HEK293 (cell line): Measurements from ENCODE around the gene ARMC2.

ENCODE experiments used
- ZNF239 ChIP-seq: fragments of 450-650 bp; formaldehyde crosslinking; IDR thresholded peaks from 2 replicates; pipeline ENCODE4 v1.5.1; 2016; ENCODE audit warnings: missing biosample characterization, missing genetic modification characterization
- ZNF561 ChIP-seq: fragments of 450-650 bp; IDR thresholded peaks from 2 replicates; pipeline ENCODE4 v1.5.1; 2018; ENCODE audit warnings: missing biosample characterization, missing genetic modification characterization, borderline replicate concordance
- ZNF654 ChIP-seq: fragments of 450-650 bp; formaldehyde crosslinking; IDR thresholded peaks from 2 replicates; pipeline ENCODE4 v1.5.1; 2016; ENCODE audit warnings: low read depth, missing biosample characterization, missing genetic modification characterization
- TF ChIP-seq, protein P1 (sequence below): fragments of 450-650 bp; formaldehyde crosslinking; IDR thresholded peaks from 2 replicates; pipeline ENCODE4 v1.5.1; 2016; ENCODE audit warnings: missing biosample characterization, missing genetic modification characterization
- TF ChIP-seq, protein P2 (sequence below): fragments of 450-650 bp; formaldehyde crosslinking; IDR thresholded peaks from 2 replicates; pipeline ENCODE4 v1.5.1; 2016; ENCODE audit warnings: missing biosample characterization, missing genetic modification characterization, low read depth

GRCh38 chr6:108897371-108897770 is 49.1 kb downstream of the ARMC2 start:
- TF ChIP-seq ZNF654 (tag by site-specific recombination) = no peak
- TF ChIP-seq, protein P1, sequence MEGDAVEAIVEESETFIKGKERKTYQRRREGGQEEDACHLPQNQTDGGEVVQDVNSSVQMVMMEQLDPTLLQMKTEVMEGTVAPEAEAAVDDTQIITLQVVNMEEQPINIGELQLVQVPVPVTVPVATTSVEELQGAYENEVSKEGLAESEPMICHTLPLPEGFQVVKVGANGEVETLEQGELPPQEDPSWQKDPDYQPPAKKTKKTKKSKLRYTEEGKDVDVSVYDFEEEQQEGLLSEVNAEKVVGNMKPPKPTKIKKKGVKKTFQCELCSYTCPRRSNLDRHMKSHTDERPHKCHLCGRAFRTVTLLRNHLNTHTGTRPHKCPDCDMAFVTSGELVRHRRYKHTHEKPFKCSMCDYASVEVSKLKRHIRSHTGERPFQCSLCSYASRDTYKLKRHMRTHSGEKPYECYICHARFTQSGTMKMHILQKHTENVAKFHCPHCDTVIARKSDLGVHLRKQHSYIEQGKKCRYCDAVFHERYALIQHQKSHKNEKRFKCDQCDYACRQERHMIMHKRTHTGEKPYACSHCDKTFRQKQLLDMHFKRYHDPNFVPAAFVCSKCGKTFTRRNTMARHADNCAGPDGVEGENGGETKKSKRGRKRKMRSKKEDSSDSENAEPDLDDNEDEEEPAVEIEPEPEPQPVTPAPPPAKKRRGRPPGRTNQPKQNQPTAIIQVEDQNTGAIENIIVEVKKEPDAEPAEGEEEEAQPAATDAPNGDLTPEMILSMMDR (tag by site-specific recombination) = no peak
- TF ChIP-seq, protein P2, sequence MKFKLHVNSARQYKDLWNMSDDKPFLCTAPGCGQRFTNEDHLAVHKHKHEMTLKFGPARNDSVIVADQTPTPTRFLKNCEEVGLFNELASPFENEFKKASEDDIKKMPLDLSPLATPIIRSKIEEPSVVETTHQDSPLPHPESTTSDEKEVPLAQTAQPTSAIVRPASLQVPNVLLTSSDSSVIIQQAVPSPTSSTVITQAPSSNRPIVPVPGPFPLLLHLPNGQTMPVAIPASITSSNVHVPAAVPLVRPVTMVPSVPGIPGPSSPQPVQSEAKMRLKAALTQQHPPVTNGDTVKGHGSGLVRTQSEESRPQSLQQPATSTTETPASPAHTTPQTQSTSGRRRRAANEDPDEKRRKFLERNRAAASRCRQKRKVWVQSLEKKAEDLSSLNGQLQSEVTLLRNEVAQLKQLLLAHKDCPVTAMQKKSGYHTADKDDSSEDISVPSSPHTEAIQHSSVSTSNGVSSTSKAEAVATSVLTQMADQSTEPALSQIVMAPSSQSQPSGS (tag by site-specific recombination) = no peak
- no peak for TF ChIP-seq ZNF561 (tag by site-specific recombination)
- no peak for TF ChIP-seq ZNF239 (tag by site-specific recombination)
